OCI-LY7 (cell line): ENCODE results near the gene MERTK.

Source experiments
- EZH2phosphoT487 ChIP-seq: fragments of 200-600 bp; sonication (generic); IDR thresholded peaks from 2 replicates; pipeline ENCODE4 v1.6.1; 2018; ENCODE audit warnings: low read depth, borderline replicate concordance, mild to moderate bottlenecking, mixed run types, antibody characterized with exemption, low read length, moderate library complexity, mixed read lengths
- TF ChIP-seq, protein P1 (sequence below): fragments of 200-600 bp; sonication (generic); conservative IDR thresholded peaks from 2 replicates; pipeline ENCODE4 v1.5.1; 2014; ENCODE audit warnings: mild to moderate bottlenecking, antibody characterized with exemption, low read length, moderate library complexity, mixed read lengths

DNA sequence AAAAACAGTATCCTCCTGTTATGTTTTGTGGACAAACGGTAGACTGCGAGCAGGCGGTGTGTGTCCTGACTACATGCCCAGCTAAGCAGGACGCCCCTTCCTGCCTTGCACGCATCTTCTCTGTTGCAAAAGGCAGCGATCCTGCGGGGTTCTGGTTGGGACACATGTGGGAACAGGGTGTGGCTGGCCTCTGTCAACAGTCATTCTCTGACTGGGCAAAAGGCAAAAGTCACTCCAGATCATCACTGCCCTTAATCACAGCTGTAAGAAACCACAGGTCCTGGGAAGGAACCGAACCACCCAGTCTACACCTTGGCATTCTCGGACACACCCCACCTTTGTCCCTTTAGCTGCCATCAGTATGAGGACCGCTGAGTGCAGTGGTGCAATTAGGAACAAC lies 112.3 kb downstream of the MERTK start:
- TF ChIP-seq, protein P1, sequence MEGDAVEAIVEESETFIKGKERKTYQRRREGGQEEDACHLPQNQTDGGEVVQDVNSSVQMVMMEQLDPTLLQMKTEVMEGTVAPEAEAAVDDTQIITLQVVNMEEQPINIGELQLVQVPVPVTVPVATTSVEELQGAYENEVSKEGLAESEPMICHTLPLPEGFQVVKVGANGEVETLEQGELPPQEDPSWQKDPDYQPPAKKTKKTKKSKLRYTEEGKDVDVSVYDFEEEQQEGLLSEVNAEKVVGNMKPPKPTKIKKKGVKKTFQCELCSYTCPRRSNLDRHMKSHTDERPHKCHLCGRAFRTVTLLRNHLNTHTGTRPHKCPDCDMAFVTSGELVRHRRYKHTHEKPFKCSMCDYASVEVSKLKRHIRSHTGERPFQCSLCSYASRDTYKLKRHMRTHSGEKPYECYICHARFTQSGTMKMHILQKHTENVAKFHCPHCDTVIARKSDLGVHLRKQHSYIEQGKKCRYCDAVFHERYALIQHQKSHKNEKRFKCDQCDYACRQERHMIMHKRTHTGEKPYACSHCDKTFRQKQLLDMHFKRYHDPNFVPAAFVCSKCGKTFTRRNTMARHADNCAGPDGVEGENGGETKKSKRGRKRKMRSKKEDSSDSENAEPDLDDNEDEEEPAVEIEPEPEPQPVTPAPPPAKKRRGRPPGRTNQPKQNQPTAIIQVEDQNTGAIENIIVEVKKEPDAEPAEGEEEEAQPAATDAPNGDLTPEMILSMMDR, result no peak
- TF ChIP-seq EZH2phosphoT487, result no peak
